MM.1S (cell line): ENCODE data around the gene TIAM1.

Source experiments
- DNase-seq: peaks from one replicate; pipeline ENCODE4 v3.0.0-alpha.2; 2015
- H2AFZ ChIP-seq: fragments of 300-600 bp; sonication (generic); 2 replicates; pipeline ENCODE4 v1.6.0; 2016; ENCODE audit warnings: antibody characterized with exemption, low read length
- H3F3A ChIP-seq: fragments of 300-600 bp; sonication (generic); 2 replicates; pipeline ENCODE4 v1.6.1; 2016; ENCODE audit warnings: mild to moderate bottlenecking, antibody characterized with exemption, low read length, moderate library complexity, mixed read lengths; ENCODE audit not compliant: insufficient read depth
- H3K27ac ChIP-seq: fragments of 300-600 bp; sonication (generic); 2 replicates; pipeline ENCODE4 v1.5.1; 2016; ENCODE audit warnings: mild to moderate bottlenecking, low read length
- H3K27me3 ChIP-seq: fragments of 300-600 bp; sonication (generic); replicated peaks from 2 replicates; pipeline ENCODE4 v1.6.0; 2016; ENCODE audit warnings: low read length; ENCODE audit not compliant: insufficient read depth
- H3K36me3 ChIP-seq: fragments of 300-600 bp; sonication (generic); replicated peaks from 2 replicates; pipeline ENCODE4 v1.6.1; 2016; ENCODE audit warnings: mild to moderate bottlenecking, low read length, mixed read lengths; ENCODE audit not compliant: insufficient read depth
- H3K4me1 ChIP-seq: fragments of 300-600 bp; sonication (generic); 2 replicates; pipeline ENCODE4 v1.6.1; 2016; ENCODE audit warnings: low read length, mixed read lengths
- H3K4me2 ChIP-seq: fragments of 300-600 bp; sonication (generic); 2 replicates; pipeline ENCODE4 v1.6.0; 2016; ENCODE audit warnings: low read depth, low read length
- H3K4me3 ChIP-seq: fragments of 300-600 bp; sonication (generic); 2 replicates; pipeline ENCODE4 v1.5.1; 2016; ENCODE audit warnings: low read length, mixed read lengths
- H3K79me2 ChIP-seq: fragments of 300-600 bp; sonication (generic); 2 replicates; pipeline ENCODE4 v1.6.1; 2016; ENCODE audit warnings: mixed run types, low read length, mixed read lengths
- H3K9ac ChIP-seq: fragments of 300-600 bp; sonication (generic); 2 replicates; pipeline ENCODE4 v1.6.1; 2016; ENCODE audit warnings: low read length, mixed read lengths
- H3K9me2 ChIP-seq: fragments of 300-600 bp; sonication (generic); replicated peaks from 2 replicates; pipeline ENCODE4 v1.6.1; 2016; ENCODE audit warnings: mild to moderate bottlenecking, low read length, mixed read lengths; ENCODE audit not compliant: insufficient read depth
- H3K9me3 ChIP-seq: fragments of 300-600 bp; sonication (generic); replicated peaks from 2 replicates; pipeline ENCODE4 v1.6.1; 2016; ENCODE audit warnings: mild to moderate bottlenecking, low read length, mixed read lengths; ENCODE audit not compliant: insufficient read depth
- H4K20me1 ChIP-seq: fragments of 300-600 bp; sonication (generic); 2 replicates; pipeline ENCODE4 v1.6.1; 2016; ENCODE audit warnings: mild to moderate bottlenecking, low read length, moderate library complexity, mixed read lengths; ENCODE audit not compliant: insufficient read depth
- CTCF ChIP-seq: fragments of 300-600 bp; sonication (generic); IDR thresholded peaks from 2 replicates; pipeline ENCODE4 v1.5.1; 2016; ENCODE audit warnings: antibody characterized with exemption, low read length, mixed read lengths
- EZH2 ChIP-seq: fragments of 300-600 bp; sonication (generic); optimal IDR thresholded peaks from 2 replicates; pipeline ENCODE3; 2017; ENCODE audit warnings: low read depth, mild to moderate bottlenecking, antibody characterized with exemption, low read length, mixed read lengths
- EZH2phosphoT487 ChIP-seq: fragments of 300-600 bp; sonication (generic); IDR thresholded peaks from 2 replicates; pipeline ENCODE4 v1.6.1; 2018; ENCODE audit warnings: antibody characterized with exemption, low read length

Gene TIAM1

DNA sequence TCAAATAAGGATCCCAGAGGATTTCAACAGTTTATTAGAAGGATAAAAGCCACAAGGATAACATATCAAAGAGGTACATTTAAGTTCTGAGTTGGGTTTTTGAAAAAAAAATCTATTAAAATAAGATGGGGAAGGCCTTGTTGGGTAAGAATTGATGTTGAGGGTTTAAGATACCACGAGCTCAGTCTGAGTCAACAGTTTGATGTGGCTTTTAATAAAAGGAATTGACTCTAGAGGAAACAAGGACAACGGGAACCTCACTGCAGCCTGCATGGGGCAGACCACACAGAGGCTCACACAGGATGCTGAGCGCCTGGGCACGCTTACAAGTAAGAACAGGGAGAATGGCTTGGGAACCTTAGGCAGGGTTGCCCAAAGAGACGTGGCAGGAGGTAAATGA is 107.5 kb downstream of the TIAM1 start:
- no peak for DNase-seq
- no peaks in the 10 kb centered on the region for H4K20me1 ChIP-seq

DNA sequence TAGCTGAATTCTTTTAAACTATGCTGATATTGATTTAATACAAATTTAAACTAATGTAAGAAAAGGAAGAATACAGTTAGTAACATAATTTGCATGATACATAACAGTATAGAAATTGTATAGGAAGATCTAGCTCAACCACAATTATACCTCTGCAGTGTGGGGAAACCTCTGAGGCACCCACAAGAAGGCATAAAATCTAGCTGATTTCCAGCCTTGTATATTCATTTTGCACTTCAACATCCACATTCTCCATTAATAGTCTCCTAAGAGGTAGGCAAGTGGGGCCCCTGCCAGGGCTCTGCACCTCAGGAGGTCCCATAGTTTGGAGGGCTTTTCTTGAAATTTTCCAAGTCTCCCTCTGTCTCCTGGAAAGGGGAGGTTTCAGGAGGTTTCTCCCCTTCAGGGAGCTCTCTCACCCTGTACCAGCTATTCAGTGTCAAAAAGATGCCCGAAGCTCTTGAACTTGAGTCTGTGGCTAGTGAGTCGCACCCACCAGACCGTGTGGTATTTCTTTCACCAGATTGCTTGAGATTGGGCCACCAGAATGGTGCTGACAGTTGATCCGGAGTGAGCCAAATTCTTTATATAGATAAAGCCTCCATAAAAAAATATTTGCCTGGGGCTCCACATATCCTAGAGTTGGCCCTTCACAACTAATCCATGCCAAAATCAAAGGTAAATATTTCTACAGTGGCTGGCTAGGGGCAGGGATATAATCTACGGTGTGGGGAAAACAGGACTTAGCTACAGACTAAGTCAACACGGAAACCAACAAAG is 108.2 kb downstream of the TIAM1 start:
- H3K36me3 ChIP-seq, result 0 out of 2 replicates have a peak, but pooled peaks cover 5% of the 10 kb centered on the region
- no peaks in the 10 kb centered on the region for H3F3A ChIP-seq
- no peak overlapping the region for H2AFZ ChIP-seq
- TF ChIP-seq EZH2phosphoT487, result no peak
- TF ChIP-seq EZH2, result no peak
- no peak for TF ChIP-seq CTCF
- H4K20me1 ChIP-seq, result no peaks in the 10 kb centered on the region
- H3K27ac ChIP-seq, result no peak overlapping the region
- no peak overlapping the region for H3K4me3 ChIP-seq
- H3K27me3 ChIP-seq, result no peaks in the 10 kb centered on the region
- no peaks in the 10 kb centered on the region for H3K9me2 ChIP-seq
- DNase-seq, result no peak
- H3K4me1 ChIP-seq, result no peaks in the 10 kb centered on the region
- no peak overlapping the region for H3K9ac ChIP-seq
- no peak overlapping the region for H3K4me2 ChIP-seq
- no peaks in the 10 kb centered on the region for H3K9me3 ChIP-seq
- no peaks in the 10 kb centered on the region for H3K79me2 ChIP-seq

More for the DNA sequence above, 107.5 kb downstream of the TIAM1 start:
- no peak overlapping the region for H3K9ac ChIP-seq
- H3K79me2 ChIP-seq, result no peaks in the 10 kb centered on the region
- H3K9me3 ChIP-seq, result no peaks in the 10 kb centered on the region
- no peaks in the 10 kb centered on the region for H3K4me1 ChIP-seq
- TF ChIP-seq EZH2phosphoT487, result no peak
- no peak for TF ChIP-seq EZH2
- no peak for TF ChIP-seq CTCF
- no peak overlapping the region for H3K4me3 ChIP-seq
- no peaks in the 10 kb centered on the region for H3F3A ChIP-seq
- no peaks in the 10 kb centered on the region for H3K9me2 ChIP-seq
- no peak overlapping the region for H2AFZ ChIP-seq
- 0 out of 2 replicates have a peak, but pooled peaks cover 5% of the 10 kb centered on the region for H3K36me3 ChIP-seq
- no peaks in the 10 kb centered on the region for H3K27me3 ChIP-seq
- H3K27ac ChIP-seq, result no peak overlapping the region
- no peak overlapping the region for H3K4me2 ChIP-seq

- H3K9ac ChIP-seq, result no peak overlapping the region
- no peaks in the 10 kb centered on the region for H4K20me1 ChIP-seq
- no peak overlapping the region for H3K4me3 ChIP-seq
- H3K36me3 ChIP-seq, result no peaks in the 10 kb centered on the region
- no peaks in the 10 kb centered on the region for H3K79me2 ChIP-seq
- no peaks in the 10 kb centered on the region for H3K4me1 ChIP-seq
- no peaks in the 10 kb centered on the region for H3K27me3 ChIP-seq
- no peak overlapping the region for H3K27ac ChIP-seq
- H2AFZ ChIP-seq, result no peak overlapping the region
- H3K9me2 ChIP-seq, result no peaks in the 10 kb centered on the region
- no peak for TF ChIP-seq EZH2
- TF ChIP-seq EZH2phosphoT487, result no peak
- TF ChIP-seq CTCF, result no peak
- no peaks in the 10 kb centered on the region for H3K9me3 ChIP-seq
- DNase-seq, result no peak
- H3K4me2 ChIP-seq, result no peak overlapping the region
- no peaks in the 10 kb centered on the region for H3F3A ChIP-seq
These were observed 109.1 kb downstream of the TIAM1 start for GRCh38 chr21:31234936-31235335.
